ENCODE results near the gene AZIN2. TPM values are rescaled to one million over a fixed set of nuclear protein-coding genes. Genes with fewer than 3 reads are reported as not detected.
"Not testable (repeated sequence)": the region's sequence is repeated elsewhere in the genome, so short reads cannot be mapped to it uniquely, and the experiment has no call there.

The AZIN2 gene
- total RNA-seq, 1 donor from 2014 or later, result 0.98 TPM

DNA sequence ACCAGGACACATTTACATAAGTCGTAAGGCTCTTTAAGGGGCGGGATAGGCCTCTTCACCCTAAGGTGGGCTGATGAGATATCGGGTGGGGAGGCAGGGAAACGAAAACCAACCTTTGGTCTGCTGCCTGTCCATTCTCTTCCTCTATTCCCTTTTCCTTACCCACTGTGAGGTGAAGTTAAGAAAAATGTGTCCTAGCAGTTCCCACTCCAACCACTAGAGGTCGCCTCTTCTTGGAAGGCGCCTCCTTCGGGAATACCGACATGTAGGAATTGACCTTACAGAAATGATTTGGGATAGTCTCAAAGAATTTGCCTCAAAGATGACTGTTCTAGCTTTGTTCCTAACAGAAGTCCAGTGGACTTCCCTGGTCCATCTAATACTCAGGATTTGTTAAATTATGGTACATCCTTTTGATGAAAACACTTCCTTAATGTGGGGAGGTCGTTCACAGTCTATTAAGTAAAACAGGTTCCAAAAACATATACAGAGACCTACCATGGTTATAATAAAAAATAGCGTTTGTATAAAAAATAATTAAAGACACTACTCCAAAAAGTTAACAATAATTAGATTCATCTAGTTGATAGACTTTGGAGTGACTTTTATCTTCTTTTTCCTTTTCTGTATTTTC, 14.1 kb downstream of the AZIN2 start:
- DNase-seq (ENCODE audit: low read depth), result no peak
- H3K4me3 ChIP-seq (ENCODE audit: low read depth, low read length), result no peak overlapping the region
- TF ChIP-seq, protein P1, sequence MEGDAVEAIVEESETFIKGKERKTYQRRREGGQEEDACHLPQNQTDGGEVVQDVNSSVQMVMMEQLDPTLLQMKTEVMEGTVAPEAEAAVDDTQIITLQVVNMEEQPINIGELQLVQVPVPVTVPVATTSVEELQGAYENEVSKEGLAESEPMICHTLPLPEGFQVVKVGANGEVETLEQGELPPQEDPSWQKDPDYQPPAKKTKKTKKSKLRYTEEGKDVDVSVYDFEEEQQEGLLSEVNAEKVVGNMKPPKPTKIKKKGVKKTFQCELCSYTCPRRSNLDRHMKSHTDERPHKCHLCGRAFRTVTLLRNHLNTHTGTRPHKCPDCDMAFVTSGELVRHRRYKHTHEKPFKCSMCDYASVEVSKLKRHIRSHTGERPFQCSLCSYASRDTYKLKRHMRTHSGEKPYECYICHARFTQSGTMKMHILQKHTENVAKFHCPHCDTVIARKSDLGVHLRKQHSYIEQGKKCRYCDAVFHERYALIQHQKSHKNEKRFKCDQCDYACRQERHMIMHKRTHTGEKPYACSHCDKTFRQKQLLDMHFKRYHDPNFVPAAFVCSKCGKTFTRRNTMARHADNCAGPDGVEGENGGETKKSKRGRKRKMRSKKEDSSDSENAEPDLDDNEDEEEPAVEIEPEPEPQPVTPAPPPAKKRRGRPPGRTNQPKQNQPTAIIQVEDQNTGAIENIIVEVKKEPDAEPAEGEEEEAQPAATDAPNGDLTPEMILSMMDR (conservative IDR thresholded peaks at IDR 0.05; ENCODE audit: low read depth, low read length), result peak; percentile 99

DNA sequence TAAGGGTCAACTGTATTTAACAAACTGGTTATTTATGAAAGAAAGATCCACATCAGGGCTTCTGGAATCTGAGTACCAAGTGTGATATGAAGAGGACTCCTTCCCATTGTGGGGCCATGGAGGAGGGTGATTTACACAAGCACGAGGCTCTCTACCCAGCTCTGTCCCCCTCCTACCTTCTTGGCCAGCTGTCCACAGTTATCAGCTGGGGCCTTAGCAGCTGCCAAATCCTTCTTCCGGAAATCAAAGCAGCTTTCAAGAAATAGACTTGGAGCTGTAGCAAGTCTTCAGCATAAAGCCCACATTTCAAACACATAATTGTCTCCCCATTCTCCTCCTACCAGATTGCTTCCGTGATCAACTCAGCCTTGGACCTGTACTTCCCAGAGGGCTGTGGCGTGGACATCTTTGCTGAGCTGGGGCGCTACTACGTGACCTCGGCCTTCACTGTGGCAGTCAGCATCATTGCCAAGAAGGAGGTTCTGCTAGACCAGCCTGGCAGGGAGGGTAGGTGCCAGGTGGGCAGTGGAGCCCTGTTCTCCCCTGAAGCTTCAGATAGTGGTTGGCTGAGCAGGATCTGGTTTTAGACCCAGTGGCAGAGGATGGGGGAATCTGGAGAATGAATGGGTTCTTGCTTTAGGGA, 15.5 kb downstream of the AZIN2 start:
- H3K4me3 ChIP-seq (ENCODE audit: low read depth, low read length), result no peak overlapping the region
- TF ChIP-seq, protein P1 (conservative IDR thresholded peaks at IDR 0.05; ENCODE audit: low read depth, low read length), result no peak
- no peak for DNase-seq (ENCODE audit: low read depth)

DNA sequence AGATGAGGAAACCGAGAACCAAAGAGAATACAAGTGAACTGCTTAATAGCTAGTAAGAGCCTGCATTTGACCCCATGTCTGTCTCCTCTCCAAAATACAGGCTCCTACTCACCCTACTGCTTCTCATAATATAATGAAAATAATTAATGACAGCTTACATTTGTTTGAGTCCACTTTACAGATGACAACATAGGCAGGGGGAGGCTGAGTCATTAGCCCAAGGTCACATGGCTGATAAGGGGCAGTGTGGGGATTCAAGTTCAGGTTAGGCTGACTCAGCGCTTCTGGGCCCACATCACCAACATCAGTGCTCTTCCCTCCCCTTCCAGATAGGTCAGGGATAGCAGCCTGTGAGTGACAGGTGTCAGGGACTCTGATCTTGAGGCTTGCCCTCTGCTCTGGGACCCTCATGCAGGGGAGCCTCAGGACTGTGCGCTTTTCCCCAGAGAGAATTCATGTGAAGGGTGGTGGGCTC, 16.2 kb downstream of the AZIN2 start:
- no peak overlapping the region for H3K4me3 ChIP-seq (ENCODE audit: low read depth, low read length)
- TF ChIP-seq, protein P1 (conservative IDR thresholded peaks at IDR 0.05; ENCODE audit: low read depth, low read length), result no peak

DNA sequence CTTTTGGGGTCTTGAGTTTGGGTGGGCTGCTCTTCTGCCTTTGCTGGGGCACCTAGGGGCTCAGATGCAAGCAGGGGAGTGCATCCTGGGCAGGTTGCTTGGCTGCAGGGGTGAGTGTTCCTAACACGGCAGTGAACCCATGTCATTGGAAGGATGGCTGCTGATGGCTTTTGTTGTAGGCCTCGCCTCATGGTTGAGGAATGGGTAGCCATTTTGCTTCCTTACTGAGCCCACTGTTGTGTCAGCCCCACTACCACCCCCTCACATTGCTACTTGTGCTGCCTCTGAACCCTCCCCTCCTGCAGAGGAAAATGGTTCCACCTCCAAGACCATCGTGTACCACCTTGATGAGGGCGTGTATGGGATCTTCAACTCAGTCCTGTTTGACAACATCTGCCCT, 16.8 kb downstream of the AZIN2 start:
- no peak for DNase-seq (ENCODE audit: low read depth)
- TF ChIP-seq, protein P1 (conservative IDR thresholded peaks at IDR 0.05; ENCODE audit: low read depth, low read length), result no peak
- H3K4me3 ChIP-seq (ENCODE audit: low read depth, low read length), result no peak overlapping the region

More for the DNA sequence above, 16.2 kb downstream of the AZIN2 start:
- no peak for DNase-seq (ENCODE audit: low read depth)

DNA sequence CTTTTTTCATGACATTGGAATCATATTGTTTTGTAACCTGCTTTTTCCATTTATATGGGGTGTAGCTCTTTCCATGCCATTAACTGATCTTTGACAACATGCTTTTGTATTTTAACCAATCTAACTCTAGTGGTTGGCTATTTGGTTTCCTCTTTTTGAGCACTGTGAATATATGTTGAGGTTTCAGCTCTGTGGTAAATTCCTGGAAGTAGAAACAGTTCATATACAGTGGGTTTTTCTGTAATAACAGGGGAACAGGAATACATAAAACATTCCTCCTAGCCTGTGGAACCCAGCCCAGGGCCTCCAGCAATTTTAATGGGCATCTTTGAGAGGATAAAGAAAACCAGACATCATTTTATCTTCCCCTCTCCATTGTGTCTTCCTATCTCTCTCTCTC, 17.4 kb downstream of the AZIN2 start:
- H3K4me3 ChIP-seq (ENCODE audit: low read depth, low read length), result no peak overlapping the region
- no peak for DNase-seq (ENCODE audit: low read depth)
- TF ChIP-seq, protein P1 (conservative IDR thresholded peaks at IDR 0.05; ENCODE audit: low read depth, low read length), result no peak

DNA sequence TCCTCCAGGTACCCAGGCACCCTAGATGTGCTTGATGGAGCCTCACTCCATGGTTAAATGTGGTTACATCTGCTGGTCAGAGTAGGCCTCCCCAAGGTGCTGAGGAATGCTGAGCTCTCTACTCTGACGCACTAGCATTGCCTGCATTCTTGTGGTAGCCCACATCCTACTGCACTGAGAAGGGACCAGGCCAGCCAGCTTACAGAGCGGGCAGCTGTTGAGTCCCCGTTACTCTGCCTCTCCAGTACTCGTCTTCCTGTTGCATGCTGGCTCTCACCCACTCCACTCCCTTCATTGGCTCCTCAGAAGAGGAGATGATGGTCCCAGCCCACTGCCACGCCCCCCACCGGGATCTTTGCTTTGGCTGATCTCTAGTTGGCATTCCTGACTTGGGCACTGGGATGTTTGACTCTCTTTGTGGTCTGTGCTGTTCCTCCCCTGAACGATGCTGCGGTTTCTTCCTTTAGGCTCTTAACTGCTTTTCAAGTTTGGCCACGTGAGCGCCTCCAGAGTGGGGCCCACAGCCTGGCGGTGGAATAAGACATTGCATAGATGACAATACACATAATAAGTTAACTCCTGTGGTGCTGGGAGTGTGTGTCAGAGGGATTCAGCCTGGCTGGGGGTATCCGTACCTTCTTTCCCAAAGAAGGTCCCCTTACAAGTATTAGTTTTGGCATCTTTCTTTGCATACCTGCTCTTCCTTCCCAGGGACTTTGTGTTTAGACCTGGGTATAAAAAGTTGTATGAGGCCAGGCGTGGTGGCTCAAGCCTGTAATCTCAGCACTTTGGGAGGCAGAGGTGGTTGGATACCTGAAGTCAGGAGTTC, 18.6 kb downstream of the AZIN2 start:
- TF ChIP-seq, protein P1 (conservative IDR thresholded peaks at IDR 0.05; ENCODE audit: low read depth, low read length), result peak; percentile 49

DNA sequence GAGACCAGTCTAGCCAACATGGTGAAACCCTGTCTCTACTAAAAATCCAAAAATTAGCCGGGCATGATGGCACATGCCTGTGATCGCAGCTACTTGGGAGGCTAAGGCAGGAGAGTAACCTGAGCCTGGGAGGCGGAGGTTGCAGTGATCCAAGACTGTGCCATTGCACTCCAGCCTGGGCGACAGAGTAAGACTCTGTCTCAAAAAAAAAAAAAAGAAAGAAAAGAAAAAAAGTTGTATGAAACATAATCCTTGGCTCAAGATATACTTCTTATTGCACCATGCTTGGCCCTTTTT, 19.1 kb downstream of the AZIN2 start:
- DNase-seq (ENCODE audit: low read depth); H3K4me3 ChIP-seq (ENCODE audit: low read depth, low read length): not testable (repeated sequence)

More for the DNA sequence above, 18.6 kb downstream of the AZIN2 start:
- no peak overlapping the region for H3K4me3 ChIP-seq (ENCODE audit: low read depth, low read length)
- peak; percentile 97 for DNase-seq (ENCODE audit: low read depth)

All from epithelial cell of proximal tubule (primary cell).